ENCODE data around the gene GPAT3.
"Not testable (repeated sequence)": the region's sequence is repeated elsewhere in the genome, so short reads cannot be mapped to it uniquely, and the experiment has no call there.

GPAT3 gene

DNA sequence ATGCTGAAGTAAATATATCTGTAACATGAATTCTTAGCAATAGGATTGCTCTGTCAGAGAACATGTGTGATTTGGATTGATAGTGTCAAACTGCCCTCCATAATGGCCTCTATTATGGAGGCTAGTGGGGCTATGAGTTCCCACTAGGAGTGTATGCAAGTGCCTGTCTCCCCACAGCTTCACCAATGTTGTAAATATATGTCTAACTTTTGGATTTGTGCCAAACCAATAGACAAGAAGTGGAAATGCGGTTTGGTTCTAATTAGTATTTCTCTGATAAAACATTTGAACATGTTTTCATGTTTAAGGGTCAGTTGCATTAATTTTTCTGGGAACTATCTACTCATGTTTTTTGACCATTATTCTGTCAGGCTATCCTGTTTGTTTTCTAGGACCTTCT is 28.1 kb downstream of the GPAT3 start:
- Mint-ChIP-seq H3K4me1 (no peaks in the 10 kb centered on the region), H3K27ac (no peak overlapping the region), H3K9me3 (no peaks in the 10 kb centered on the region), H3K4me3 (no peak overlapping the region), H3K36me3 (no peaks in the 10 kb centered on the region), H3K27me3 (no peaks in the 10 kb centered on the region)
- DNase-seq (ENCODE audit: low spot score in 2 of 2): no peak
- ATAC-seq (ENCODE audit: low read depth): no peak

DNA sequence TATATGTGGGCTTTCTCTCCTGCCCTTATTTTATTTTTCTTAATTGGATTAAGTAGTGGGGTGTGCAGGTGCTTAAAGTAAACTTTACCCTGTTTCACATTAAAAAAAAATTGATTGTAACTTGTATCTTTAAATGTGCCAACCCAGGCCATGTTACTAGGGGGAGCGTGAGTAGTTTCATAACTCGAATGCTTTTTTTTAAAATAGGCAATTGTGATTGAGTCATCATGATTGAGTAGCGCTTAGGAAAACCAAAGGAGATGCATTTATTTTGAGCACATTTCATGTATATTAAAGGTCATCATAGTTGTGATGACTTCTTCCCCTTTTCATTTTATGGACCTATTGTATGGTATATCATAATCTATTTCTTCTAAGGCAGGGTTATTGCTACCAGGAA is 32.2 kb downstream of the GPAT3 start:
- no peak overlapping the region for H3K4me3 Mint-ChIP-seq
- no peak for DNase-seq (ENCODE audit: low spot score in 2 of 2)
- H3K27ac Mint-ChIP-seq: no peak overlapping the region

GRCh38 chr4:83569429-83569828 is 33.5 kb downstream of the GPAT3 start:
- H3K27ac Mint-ChIP-seq: no peak overlapping the region
- DNase-seq (ENCODE audit: low spot score in 2 of 2) (no peak), ATAC-seq (ENCODE audit: low read depth) (no peak)
- H3K4me1 Mint-ChIP-seq: peaks cover 8% of the 10 kb centered on the region
- no peak overlapping the region for H3K4me3 Mint-ChIP-seq
- no peaks in the 10 kb centered on the region for H3K36me3 Mint-ChIP-seq
- no peaks in the 10 kb centered on the region for H3K27me3 Mint-ChIP-seq
- H3K9me3 Mint-ChIP-seq: no peaks in the 10 kb centered on the region

More for the DNA sequence above, 32.2 kb downstream of the GPAT3 start:
- Mint-ChIP-seq H3K36me3 (no peaks in the 10 kb centered on the region), H3K4me1 (peaks cover 8% of the 10 kb centered on the region), H3K27me3 (no peaks in the 10 kb centered on the region), H3K9me3 (no peaks in the 10 kb centered on the region)
- no peak for ATAC-seq (ENCODE audit: low read depth)

DNA sequence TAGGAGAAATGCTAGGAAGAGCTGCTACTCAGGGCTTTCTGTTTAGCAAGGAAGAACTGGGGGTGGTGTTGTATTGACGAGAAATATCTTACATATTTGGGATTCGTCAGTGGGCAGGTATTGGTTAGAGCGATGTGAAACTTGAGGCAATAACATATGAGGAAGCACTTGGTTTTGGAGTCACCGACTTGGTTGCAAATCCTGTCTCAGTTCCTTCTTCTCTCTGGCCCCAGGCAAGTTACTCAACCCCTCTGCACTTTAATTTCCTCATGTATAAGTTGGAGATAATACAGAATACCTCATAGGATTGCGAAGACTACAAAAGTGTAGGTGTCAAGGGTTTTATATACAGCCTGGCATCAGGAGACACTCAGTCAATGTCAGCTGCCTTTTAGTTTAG is 34.1 kb downstream of the GPAT3 start:
- peak in 1 of 2 donors; percentile 25 for DNase-seq (ENCODE audit: low spot score in 2 of 2)
- peak; percentile 100 for ATAC-seq (ENCODE audit: low read depth)
- Mint-ChIP-seq H3K4me1 (peaks cover 8% of the 10 kb centered on the region), H3K4me3 (peak overlapping the region; percentile 31), H3K9me3 (no peaks in the 10 kb centered on the region), H3K36me3 (no peaks in the 10 kb centered on the region), H3K27ac (no peak overlapping the region), H3K27me3 (no peaks in the 10 kb centered on the region)

DNA sequence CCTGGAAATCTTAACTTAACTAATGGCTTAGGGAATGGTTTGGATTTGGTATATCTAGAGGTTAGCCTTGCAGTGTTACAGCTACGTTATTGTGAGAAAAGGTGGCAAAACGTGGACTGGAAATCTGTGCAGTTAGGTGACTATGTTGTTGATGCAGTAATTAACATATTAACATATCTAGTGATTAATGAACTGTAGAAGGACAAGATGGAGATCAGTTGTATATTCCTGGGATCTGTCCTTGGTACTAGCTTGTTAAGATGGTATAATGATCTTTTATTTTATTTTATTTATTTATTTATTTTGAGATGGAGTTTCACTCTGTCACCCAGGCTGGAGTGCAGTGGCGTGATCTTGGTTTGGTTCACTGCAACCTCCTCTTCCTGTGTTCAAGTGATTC is 36.9 kb downstream of the GPAT3 start:
- H3K4me3 Mint-ChIP-seq: no peak overlapping the region
- H3K36me3 Mint-ChIP-seq: no peaks in the 10 kb centered on the region
- DNase-seq (ENCODE audit: low spot score in 2 of 2): no peak
- H3K4me1 Mint-ChIP-seq: peaks cover 8% of the 10 kb centered on the region
- H3K9me3 Mint-ChIP-seq: no peaks in the 10 kb centered on the region
- no peak overlapping the region for H3K27ac Mint-ChIP-seq
- no peaks in the 10 kb centered on the region for H3K27me3 Mint-ChIP-seq
- ATAC-seq (ENCODE audit: low read depth): no peak

DNA sequence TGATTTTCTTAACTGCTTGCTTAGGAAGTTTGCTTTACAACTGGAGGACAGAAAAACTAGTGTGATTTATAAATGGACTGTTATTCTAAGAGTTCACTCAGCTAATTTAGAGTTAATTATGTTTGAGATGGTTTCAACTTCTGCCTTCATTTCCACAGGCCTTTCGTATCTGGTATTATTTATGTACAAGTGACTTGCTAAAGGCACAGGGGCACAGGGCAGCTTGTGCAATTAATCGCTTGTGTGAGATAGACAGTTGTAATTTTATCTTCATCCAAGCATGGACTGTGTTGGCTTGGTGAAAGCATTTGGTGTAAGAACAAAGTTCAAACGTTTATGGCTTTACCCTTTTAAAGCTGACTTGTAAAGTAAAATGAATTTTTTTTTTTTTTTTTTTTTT is 38.3 kb downstream of the GPAT3 start:
- Mint-ChIP-seq H3K36me3 (no peaks in the 10 kb centered on the region), H3K27ac (no peak overlapping the region), H3K4me3 (no peak overlapping the region), H3K4me1 (peaks cover 8% of the 10 kb centered on the region), H3K27me3 (no peaks in the 10 kb centered on the region), H3K9me3 (no peaks in the 10 kb centered on the region)
- ATAC-seq (ENCODE audit: low read depth) (no peak), DNase-seq (ENCODE audit: low spot score in 2 of 2) (no peak)

- not testable (repeated sequence) for H3K9me3 Mint-ChIP-seq; ATAC-seq (ENCODE audit: low read depth)
These were observed 40.3 kb downstream of the GPAT3 start for GRCh38 chr4:83576237-83576636.

GRCh38 chr4:83581411-83582288 is 45.7 kb downstream of the GPAT3 start:
- Mint-ChIP-seq H3K9me3 (no peaks in the 10 kb centered on the region), H3K4me1 (peaks cover 16% of the 10 kb centered on the region), H3K27ac (peak overlapping the region; percentile 81), H3K27me3 (no peaks in the 10 kb centered on the region), H3K4me3 (peak overlapping the region; percentile 71), H3K36me3 (no peaks in the 10 kb centered on the region)
- ATAC-seq (ENCODE audit: low read depth): peak; percentile 82
- peak; percentile 15 for DNase-seq (ENCODE audit: low spot score in 2 of 2)

More at GRCh38 chr4:83576237-83576636, 40.3 kb downstream of the GPAT3 start:
- H3K27ac Mint-ChIP-seq; H3K27me3 Mint-ChIP-seq; DNase-seq (ENCODE audit: low spot score in 2 of 2); H3K4me1 Mint-ChIP-seq; H3K36me3 Mint-ChIP-seq; H3K4me3 Mint-ChIP-seq: not testable (repeated sequence)

DNA sequence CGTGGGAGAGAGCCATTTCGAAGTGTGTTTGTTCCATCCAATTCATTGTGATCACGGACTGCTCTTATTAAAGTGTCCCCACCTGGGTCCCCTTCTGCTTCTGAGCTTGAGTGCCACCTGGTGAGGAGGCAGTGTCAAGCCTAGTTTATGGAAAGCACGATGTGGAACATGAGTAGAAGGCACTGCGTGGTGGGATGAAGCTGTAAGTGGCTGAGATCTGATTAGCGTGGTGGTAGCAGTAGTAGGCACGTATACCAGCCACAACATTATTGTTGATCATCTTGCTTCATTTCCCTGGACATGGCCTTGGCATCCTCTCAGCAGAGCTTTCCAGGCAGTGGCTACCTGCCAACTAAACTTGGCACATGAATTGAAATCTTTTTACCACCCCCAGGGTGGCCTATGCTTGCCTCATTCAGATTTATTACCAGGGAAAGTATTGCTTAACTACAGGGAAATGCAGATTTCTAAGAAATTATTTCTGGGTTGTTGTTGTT is 46.4 kb downstream of the GPAT3 start:
- Mint-ChIP-seq H3K27ac (peak overlapping the region; percentile 81), H3K36me3 (no peaks in the 10 kb centered on the region), H3K4me3 (peak overlapping the region; percentile 71), H3K9me3 (no peaks in the 10 kb centered on the region), H3K4me1 (peaks cover 16% of the 10 kb centered on the region), H3K27me3 (no peaks in the 10 kb centered on the region)
- DNase-seq (ENCODE audit: low spot score in 2 of 2) (peak in 1 of 2 donors; percentile 22), ATAC-seq (ENCODE audit: low read depth) (peak; percentile 66)

DNA sequence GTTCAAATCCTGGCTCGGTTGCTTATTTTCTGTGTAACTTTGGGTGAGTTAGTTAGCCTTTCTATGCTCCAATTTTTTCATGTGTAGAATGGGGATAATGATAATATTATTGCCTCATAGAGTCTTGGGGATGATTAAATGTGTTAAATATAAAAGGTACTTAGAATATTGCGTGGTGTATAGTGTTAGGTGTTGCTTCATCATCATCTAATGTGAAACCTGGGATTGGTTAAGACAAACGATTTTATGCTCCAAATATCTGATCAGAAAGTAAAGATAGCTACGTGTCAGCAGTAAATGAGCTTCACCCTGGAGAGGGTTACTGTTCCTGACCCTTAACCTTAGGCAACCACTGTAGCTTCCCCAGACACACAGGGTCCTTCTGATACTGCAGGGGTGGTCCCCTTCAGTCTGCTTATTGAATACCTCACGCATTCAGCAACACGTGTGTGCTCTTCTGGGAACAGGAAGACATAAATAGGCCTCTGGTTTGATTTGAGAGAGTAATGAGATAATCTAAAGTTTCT is 50.1 kb downstream of the GPAT3 start:
- H3K4me1 Mint-ChIP-seq: peaks cover 15% of the 10 kb centered on the region
- H3K4me3 Mint-ChIP-seq: no peak overlapping the region
- no peak overlapping the region for H3K27ac Mint-ChIP-seq
- no peaks in the 10 kb centered on the region for H3K9me3 Mint-ChIP-seq
- DNase-seq (ENCODE audit: low spot score in 2 of 2) (no peak), ATAC-seq (ENCODE audit: low read depth) (no peak)
- H3K36me3 Mint-ChIP-seq: no peaks in the 10 kb centered on the region
- H3K27me3 Mint-ChIP-seq: no peaks in the 10 kb centered on the region

DNA sequence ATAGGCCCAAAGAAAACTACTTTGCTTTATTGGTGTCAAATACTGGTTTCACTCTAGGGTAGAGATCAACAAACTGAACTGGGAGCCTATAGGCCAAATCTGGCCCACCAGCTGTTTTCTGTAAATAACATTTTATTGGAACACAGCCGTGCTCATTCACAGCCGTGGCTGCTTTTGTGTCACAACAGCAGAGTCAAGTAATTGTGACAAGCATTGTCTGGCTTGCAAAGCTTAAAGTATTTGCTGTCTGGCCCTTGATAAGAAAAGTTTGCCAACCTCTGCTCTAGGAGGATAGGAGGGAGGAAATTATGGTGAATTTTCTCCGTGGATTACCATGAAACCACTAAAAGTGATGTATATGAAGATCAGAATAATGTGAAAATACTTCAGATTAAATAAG is 53.4 kb downstream of the GPAT3 start:
- ATAC-seq (ENCODE audit: low read depth) (no peak), DNase-seq (ENCODE audit: low spot score in 2 of 2) (no peak)
- peaks cover 2% of the 10 kb centered on the region for H3K9me3 Mint-ChIP-seq
- no peaks in the 10 kb centered on the region for H3K36me3 Mint-ChIP-seq
- H3K27me3 Mint-ChIP-seq: no peaks in the 10 kb centered on the region
- H3K27ac Mint-ChIP-seq: no peak overlapping the region
- H3K4me1 Mint-ChIP-seq: no peaks in the 10 kb centered on the region
- H3K4me3 Mint-ChIP-seq: no peak overlapping the region

GRCh38 chr4:83591056-83591455 is 55.1 kb downstream of the GPAT3 start:
- Mint-ChIP-seq H3K27ac (no peak overlapping the region), H3K27me3 (no peaks in the 10 kb centered on the region), H3K4me3 (no peak overlapping the region), H3K9me3 (peaks cover 2% of the 10 kb centered on the region), H3K4me1 (no peaks in the 10 kb centered on the region), H3K36me3 (no peaks in the 10 kb centered on the region)
- no peak for ATAC-seq (ENCODE audit: low read depth)
- no peak for DNase-seq (ENCODE audit: low spot score in 2 of 2)

GRCh38 chr4:83591730-83592129 is 55.8 kb downstream of the GPAT3 start:
- DNase-seq (ENCODE audit: low spot score in 2 of 2) (no peak), ATAC-seq (ENCODE audit: low read depth) (no peak)
- no peak overlapping the region for H3K4me3 Mint-ChIP-seq
- peaks cover 2% of the 10 kb centered on the region for H3K9me3 Mint-ChIP-seq
- no peak overlapping the region for H3K27ac Mint-ChIP-seq
- H3K27me3 Mint-ChIP-seq: no peaks in the 10 kb centered on the region
- H3K36me3 Mint-ChIP-seq: no peaks in the 10 kb centered on the region
- no peaks in the 10 kb centered on the region for H3K4me1 Mint-ChIP-seq

DNA sequence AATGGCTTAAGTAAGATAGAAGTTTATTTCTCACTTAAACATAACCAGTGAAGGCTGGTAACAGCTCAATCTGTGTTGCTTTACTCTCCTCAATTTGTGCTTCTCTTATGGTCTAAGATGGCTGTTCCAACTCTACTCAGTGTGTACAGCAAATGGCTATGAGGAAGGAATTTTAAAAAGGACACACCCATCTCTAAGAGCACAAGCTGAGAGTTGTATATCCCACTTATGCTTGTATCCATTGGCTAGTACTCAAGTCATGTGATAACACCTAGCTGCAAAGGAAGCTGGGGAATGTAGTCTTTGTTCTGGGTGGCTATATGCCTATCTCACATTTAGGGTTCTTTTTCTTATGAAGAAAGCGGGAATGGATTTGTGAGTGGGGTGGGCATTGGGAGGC is 63.3 kb downstream of the GPAT3 start:
- H3K27ac Mint-ChIP-seq: no peak overlapping the region
- no peaks in the 10 kb centered on the region for H3K9me3 Mint-ChIP-seq
- DNase-seq (ENCODE audit: low spot score in 2 of 2) (no peak), ATAC-seq (ENCODE audit: low read depth) (peak; percentile 72)
- H3K4me1 Mint-ChIP-seq: no peaks in the 10 kb centered on the region
- peaks cover 4% of the 10 kb centered on the region for H3K36me3 Mint-ChIP-seq
- no peaks in the 10 kb centered on the region for H3K27me3 Mint-ChIP-seq
- no peak overlapping the region for H3K4me3 Mint-ChIP-seq

Data from memory B cell (primary cell).